Uterus (tissue), 4 donors: ENCODE results near the gene PTCD3. TPM values are rescaled to one million over a fixed set of nuclear protein-coding genes. Genes with fewer than 3 reads are reported as not detected.

Source experiments
- DNase-seq, 2 donors: peaks; one replicate each; pipeline ENCODE4 v3.0.0-alpha.2; 2019 to 2020
- H3K27ac ChIP-seq, 2 donors: fragments of 200-600 bp; sonication (generic); 1 replicate in 1 of 2; 2 replicates in 1 of 2; pipeline ENCODE4 v1.5.1; 2016 to 2018
- H3K27me3 ChIP-seq, 2 donors: fragments of 200-600 bp; sonication (generic); one replicate each; pipeline ENCODE4 v1.5.1; 2018 to 2019; ENCODE audit warnings: control low read depth in 1 of 2
- H3K36me3 ChIP-seq, 2 donors: fragments of 200-600 bp; sonication (generic); one replicate each; pipeline ENCODE4 v1.5.1; 2019; ENCODE audit warnings: control low read depth in 1 of 2
- H3K4me1 ChIP-seq, 2 donors: fragments of 200-600 bp; sonication (generic); one replicate each; pipeline ENCODE4 v1.5.1; 2018 to 2019; ENCODE audit warnings: control low read depth in 1 of 2
- H3K4me3 ChIP-seq, 2 donors: fragments of 200-600 bp; sonication (generic); 1 replicate in 1 of 2; 2 replicates in 1 of 2; pipeline ENCODE4 v1.5.1; 2018 to 2019; ENCODE audit warnings: mild to moderate bottlenecking in 1 of 2
- H3K9me3 ChIP-seq, 2 donors: fragments of 200-600 bp; sonication (generic); one replicate each; pipeline ENCODE4 v1.5.1; 2019; ENCODE audit warnings: control low read depth in 1 of 2
- CTCF ChIP-seq, 4 experiments: fragments of 200-600 bp in 2 of 4; fragments of 450-650 bp in 2 of 4; sonication (generic) in 2 of 4; IDR thresholded peaks; one replicate each; pipeline ENCODE4 v1.5.1; 2016 to 2019; ENCODE audit warnings: antibody characterized with exemption in 4 of 4, mild to moderate bottlenecking in 2 of 4, moderate library complexity in 1 of 4
- POLR2A ChIP-seq, 2 donors: fragments of 450-650 bp; IDR thresholded peaks; one replicate each; pipeline ENCODE4 v1.6.1; 2016; ENCODE audit warnings: antibody characterized with exemption in 2 of 2, mild to moderate bottlenecking in 1 of 2, moderate library complexity in 1 of 2
- intact Hi-C: fragments of 100-400 bp; cut with DNase I; formaldehyde crosslinking; loops from one replicate; pipeline ENCODE4 v1.15.1; 2023; ENCODE audit warnings: low total_unique reads
- total RNA-seq, 4 donors: library from RNA; depleted of rRNA in 3 of 4; stranded (reverse); fragments of >200 nt in 3 of 4; gene quantifications; one replicate each; pipeline versions ENCODE4 v1.1.0 to v1.2.4, GENCODE V29; 2014 to 2023
- donor health status: DM: yes; HTN: yes; CAD: no.

The PTCD3 gene
- total RNA-seq, 4 donors from 2014 or later: 87.9 to 160 (median 103) TPM

DNA sequence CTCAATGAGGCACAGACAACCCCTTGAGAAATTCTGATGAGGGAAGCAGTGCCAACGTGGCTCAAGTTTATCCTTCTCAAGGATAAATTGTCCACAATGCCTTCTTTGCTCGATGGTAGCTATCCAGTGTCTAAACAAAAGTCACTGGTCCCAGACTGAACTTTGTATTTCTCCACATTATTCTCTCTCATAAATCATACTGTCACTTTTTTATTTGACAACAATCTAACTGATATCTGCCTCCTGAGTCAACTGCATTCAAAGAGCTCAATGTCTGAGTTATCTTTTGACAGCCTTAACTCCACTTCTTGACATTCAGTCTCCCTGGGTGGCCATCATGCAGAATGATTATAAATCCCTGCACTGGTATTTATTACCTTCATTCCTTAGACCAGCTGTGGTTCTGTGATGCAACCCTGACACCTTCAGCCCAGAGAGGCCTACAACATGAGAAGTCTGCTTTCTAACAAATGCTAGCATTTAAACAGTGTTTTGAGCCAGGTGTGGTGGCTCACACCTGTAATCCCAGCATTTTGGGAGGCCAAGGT, 51.0 kb downstream of the PTCD3 start:
- Histone ChIP-seq H3K4me1 (no peaks in the 10 kb centered on the region), H3K27me3 (no peaks in the 10 kb centered on the region), H3K4me3 (no peak overlapping the region), H3K9me3 (no peaks in the 10 kb centered on the region), H3K27ac (no peak overlapping the region), H3K36me3 (no peaks in the 10 kb centered on the region)
- intact Hi-C loops: no loop called here
- no peak for DNase-seq
- TF ChIP-seq CTCF (IDR thresholded peaks at IDR 0.05): no peak
- TF ChIP-seq POLR2A (IDR thresholded peaks at IDR 0.05): no peak

DNA sequence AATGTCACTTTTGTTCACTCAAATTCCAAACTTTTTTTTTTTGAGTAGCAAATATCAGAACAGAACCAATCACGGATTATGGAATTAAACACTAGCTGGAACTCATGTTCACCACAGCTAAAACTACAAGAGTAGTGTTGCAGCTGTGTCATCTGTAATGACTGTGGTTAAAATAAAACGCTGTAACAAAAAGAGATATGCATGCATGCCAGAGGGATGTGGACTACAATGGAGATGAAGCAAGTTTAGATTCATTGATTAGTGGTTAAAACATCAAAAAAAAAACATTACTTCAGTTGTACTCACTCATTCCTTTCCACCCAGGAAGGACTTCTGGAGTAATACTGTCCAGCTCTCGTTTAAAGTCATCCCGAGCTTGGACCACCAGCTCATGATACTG, 52.3 kb downstream of the PTCD3 start:
- Histone ChIP-seq H3K9me3 (no peaks in the 10 kb centered on the region), H3K27ac (no peak overlapping the region)
- intact Hi-C loops: no loop called here

DNA sequence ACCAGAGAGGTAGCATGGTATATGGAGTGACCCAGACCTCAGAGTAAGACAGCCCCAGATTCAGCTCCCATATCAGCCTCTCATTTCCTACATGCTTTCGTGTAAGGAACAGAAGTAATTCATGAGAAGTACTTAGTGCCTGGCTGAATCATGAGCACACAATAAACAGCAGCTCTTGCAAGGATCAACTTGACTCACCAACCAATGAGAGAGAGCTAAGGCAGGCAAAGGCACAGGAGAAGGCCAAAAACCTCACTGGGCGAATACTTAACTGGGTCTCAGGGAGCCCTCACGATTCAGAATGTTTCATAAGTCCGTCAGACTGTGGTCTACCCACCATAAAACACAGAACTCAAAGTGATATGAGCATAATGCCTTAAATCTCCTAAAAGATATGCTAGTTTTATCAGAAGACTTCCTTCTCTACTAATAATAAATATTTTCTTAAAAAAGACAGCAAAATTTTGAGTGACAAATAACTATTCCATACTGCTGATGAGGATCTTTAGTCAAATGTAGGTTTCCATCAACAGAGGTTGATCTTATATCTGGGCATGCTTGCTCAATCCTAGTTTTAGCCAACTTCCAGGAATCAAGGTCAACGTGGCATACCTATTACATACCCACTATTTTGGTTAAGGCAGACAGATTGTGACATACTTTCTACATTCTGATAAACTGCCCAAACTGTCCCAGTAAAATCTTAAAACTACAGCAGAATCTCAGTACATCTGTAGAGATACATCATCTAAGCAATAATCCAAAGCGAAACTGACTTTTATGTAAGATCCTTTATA, 54.3 kb downstream of the PTCD3 start:
- intact Hi-C loops: no loop called here
- Histone ChIP-seq H3K4me1 (no peaks in the 10 kb centered on the region), H3K27ac (no peak overlapping the region), H3K9me3 (no peaks in the 10 kb centered on the region), H3K36me3 (no peaks in the 10 kb centered on the region), H3K27me3 (no peaks in the 10 kb centered on the region), H3K4me3 (no peak overlapping the region)
- no peak for DNase-seq
- TF ChIP-seq POLR2A (IDR thresholded peaks at IDR 0.05): no peak
- TF ChIP-seq CTCF (IDR thresholded peaks at IDR 0.05): no peak

More for the DNA sequence above, 52.3 kb downstream of the PTCD3 start:
- Histone ChIP-seq H3K27me3 (no peaks in the 10 kb centered on the region), H3K36me3 (no peaks in the 10 kb centered on the region), H3K4me1 (no peaks in the 10 kb centered on the region), H3K4me3 (no peak overlapping the region)
- DNase-seq: no peak
- TF ChIP-seq CTCF (IDR thresholded peaks at IDR 0.05): no peak
- no peak for TF ChIP-seq POLR2A (IDR thresholded peaks at IDR 0.05)

GRCh38 chr2:86170449-86170848, 64.4 kb downstream of the PTCD3 start:
- intact Hi-C loops: no loop called here
- H3K36me3 ChIP-seq: no peaks in the 10 kb centered on the region
- no peak for DNase-seq

More at GRCh38 chr2:86170449-86170848, 64.4 kb downstream of the PTCD3 start:
- Histone ChIP-seq H3K4me1 (no peaks in the 10 kb centered on the region), H3K4me3 (no peak overlapping the region), H3K27ac (no peak overlapping the region), H3K27me3 (no peaks in the 10 kb centered on the region), H3K9me3 (no peaks in the 10 kb centered on the region)
- TF ChIP-seq CTCF (IDR thresholded peaks at IDR 0.05) (no peak), POLR2A (IDR thresholded peaks at IDR 0.05) (no peak)
